Measurements from ENCODE around the gene CSTF2T.
A peak's percentile ranks its signal among the peaks of the same experiment; 100 is the strongest.
"Not testable (repeated sequence)": the region's sequence is repeated elsewhere in the genome, so short reads cannot be mapped to it uniquely, and the experiment has no call there.

The CSTF2T gene

GRCh38 chr10:51694086-51694768 lies 5.2 kb downstream of the CSTF2T start:
- Histone ChIP-seq H3K4me3 (ENCODE audit: low read depth, low read length) (no peak overlapping the region), H3K36me3 (ENCODE audit: control insufficient read depth in 2 of 2, insufficient read depth in 1 of 2, low read length in 2 of 2) (peaks cover 0 to 18% of the 10 kb centered on the region in 2 experiments; a peak in 1 of 3 replicates), H3K27ac (ENCODE audit: extremely low read depth, low read depth, low read length) (no peak overlapping the region), H3K9me3 (ENCODE audit: control insufficient read depth, insufficient read depth, low read depth, low read length) (no peaks in the 10 kb centered on the region), H3K4me1 (ENCODE audit: control insufficient read depth, insufficient read depth, low read length) (peaks cover 6% of the 10 kb centered on the region)
- CTCF ChIA-PET: no interaction called here
- no peak for TF ChIP-seq KLF16 (tag by site-specific recombination; IDR thresholded peaks at IDR 0.05)
- no peak for TF ChIP-seq REPIN1 (tag by site-specific recombination; IDR thresholded peaks at IDR 0.05; ENCODE audit: low read depth)
- no peak for TF ChIP-seq ZNF433 (tag by site-specific recombination; IDR thresholded peaks at IDR 0.05; ENCODE audit: low read depth)
- no peak for TF ChIP-seq ZBTB7A (tag by site-specific recombination; IDR thresholded peaks at IDR 0.05; ENCODE audit: low read depth)
- POLR2A ChIA-PET: no interaction called here

- POLR2A ChIA-PET: interaction anchor here (0.7 kb wide), 1 partner anchor 11 kb away, joined by 3 read pairs; no protein-coding TSS in a partner anchor
- H3K9me3 ChIP-seq (ENCODE audit: control insufficient read depth, insufficient read depth, low read depth, low read length): no peaks in the 10 kb centered on the region
- no peaks in the 10 kb centered on the region for H3K4me1 ChIP-seq (ENCODE audit: control insufficient read depth, insufficient read depth, low read length)
- no peak overlapping the region for H3K27ac ChIP-seq (ENCODE audit: extremely low read depth, low read depth, low read length)
- no peaks in the 10 kb centered on the region for H3K36me3 ChIP-seq (ENCODE audit: control insufficient read depth in 2 of 2, insufficient read depth in 1 of 2, low read length in 2 of 2)
- CTCF ChIA-PET: no interaction called here
- no peak overlapping the region for H3K4me3 ChIP-seq (ENCODE audit: low read depth, low read length)
- TF ChIP-seq, protein P1, sequence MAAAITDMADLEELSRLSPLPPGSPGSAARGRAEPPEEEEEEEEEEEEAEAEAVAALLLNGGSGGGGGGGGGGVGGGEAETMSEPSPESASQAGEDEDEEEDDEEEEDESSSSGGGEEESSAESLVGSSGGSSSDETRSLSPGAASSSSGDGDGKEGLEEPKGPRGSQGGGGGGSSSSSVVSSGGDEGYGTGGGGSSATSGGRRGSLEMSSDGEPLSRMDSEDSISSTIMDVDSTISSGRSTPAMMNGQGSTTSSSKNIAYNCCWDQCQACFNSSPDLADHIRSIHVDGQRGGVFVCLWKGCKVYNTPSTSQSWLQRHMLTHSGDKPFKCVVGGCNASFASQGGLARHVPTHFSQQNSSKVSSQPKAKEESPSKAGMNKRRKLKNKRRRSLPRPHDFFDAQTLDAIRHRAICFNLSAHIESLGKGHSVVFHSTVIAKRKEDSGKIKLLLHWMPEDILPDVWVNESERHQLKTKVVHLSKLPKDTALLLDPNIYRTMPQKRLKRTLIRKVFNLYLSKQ (tag by site-specific recombination; IDR thresholded peaks at IDR 0.05; ENCODE audit: borderline replicate concordance): no peak
- TF ChIP-seq KLF7 (tag by site-specific recombination; IDR thresholded peaks at IDR 0.05; ENCODE audit: borderline replicate concordance) (no peak), ZNF544 (tag by site-specific recombination; IDR thresholded peaks at IDR 0.05) (no peak)
Measured at GRCh38 chr10:51691135-51691534, 8.3 kb downstream of the CSTF2T start.

GRCh38 chr10:51689536-51689935 lies 9.9 kb downstream of the CSTF2T start:
- Histone ChIP-seq H3K4me1 (ENCODE audit: control insufficient read depth, insufficient read depth, low read length) (no peaks in the 10 kb centered on the region), H3K36me3 (ENCODE audit: control insufficient read depth in 2 of 2, insufficient read depth in 1 of 2, low read length in 2 of 2) (no peaks in the 10 kb centered on the region), H3K27ac (ENCODE audit: extremely low read depth, low read depth, low read length) (no peak overlapping the region), H3K4me3 (ENCODE audit: low read depth, low read length) (no peak overlapping the region), H3K9me3 (ENCODE audit: control insufficient read depth, insufficient read depth, low read depth, low read length) (no peaks in the 10 kb centered on the region)
- CTCF ChIA-PET: no interaction called here
- no peak for TF ChIP-seq ZNF658 (tag by site-specific recombination; IDR thresholded peaks at IDR 0.05)
- TF ChIP-seq ZNF133 (tag by site-specific recombination; IDR thresholded peaks at IDR 0.05): 0 out of 2 replicates have a peak, but pooled peaks have one; percentile 21
- POLR2A ChIA-PET: no interaction called here

DNA sequence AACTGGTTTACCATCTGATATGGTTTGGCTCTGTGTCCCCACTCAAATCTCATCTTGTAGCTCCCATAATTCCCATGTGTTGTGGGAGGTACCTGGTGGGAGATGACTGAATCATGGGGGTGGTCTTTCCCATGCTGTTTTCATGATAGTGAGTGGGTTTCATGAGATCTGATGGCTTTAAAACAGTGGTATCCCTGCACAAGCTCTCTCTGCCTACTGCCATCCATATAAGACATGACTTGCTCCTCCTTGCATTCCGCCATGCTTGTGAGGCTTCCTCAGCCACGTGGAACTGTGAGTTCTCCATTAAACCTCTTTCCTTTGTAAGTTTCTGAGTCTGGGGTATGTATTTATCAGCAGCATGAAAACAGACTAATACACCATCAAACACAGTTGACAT lies 10.6 kb downstream of the CSTF2T start:
- H3K4me3 ChIP-seq (ENCODE audit: low read depth, low read length); H3K27ac ChIP-seq (ENCODE audit: extremely low read depth, low read depth, low read length); H3K9me3 ChIP-seq (ENCODE audit: control insufficient read depth, insufficient read depth, low read depth, low read length); POLR2A ChIA-PET; CTCF ChIA-PET; H3K4me1 ChIP-seq (ENCODE audit: control insufficient read depth, insufficient read depth, low read length); H3K36me3 ChIP-seq (ENCODE audit: control insufficient read depth in 2 of 2, insufficient read depth in 1 of 2, low read length in 2 of 2): not testable (repeated sequence)

DNA sequence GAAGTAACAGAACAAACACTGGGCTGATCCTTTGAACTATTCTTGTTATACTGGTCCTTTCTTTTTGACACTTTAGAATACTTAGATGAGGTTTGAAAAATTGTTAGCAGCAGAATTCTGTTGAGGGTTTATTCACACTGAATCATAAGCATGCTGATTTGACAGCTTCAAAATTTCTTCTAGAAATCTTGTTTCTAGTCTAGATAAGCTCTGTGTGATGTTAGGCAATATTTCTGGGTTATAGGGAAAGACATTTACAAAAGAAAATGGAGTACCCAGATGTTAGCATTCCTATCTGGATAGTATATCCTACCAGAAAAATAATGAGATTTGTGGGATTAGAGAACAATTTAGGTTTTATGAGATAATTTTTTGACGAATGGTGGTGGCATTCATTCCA lies 12.1 kb downstream of the CSTF2T start:
- no peaks in the 10 kb centered on the region for H3K36me3 ChIP-seq (ENCODE audit: control insufficient read depth in 2 of 2, insufficient read depth in 1 of 2, low read length in 2 of 2)
- no peak overlapping the region for H3K4me3 ChIP-seq (ENCODE audit: low read depth, low read length)
- POLR2A ChIA-PET: no interaction called here
- H3K9me3 ChIP-seq (ENCODE audit: control insufficient read depth, insufficient read depth, low read depth, low read length): no peaks in the 10 kb centered on the region
- H3K27ac ChIP-seq (ENCODE audit: extremely low read depth, low read depth, low read length): no peak overlapping the region
- CTCF ChIA-PET: no interaction called here
- TF ChIP-seq ZNF23 (tag by site-specific recombination; IDR thresholded peaks at IDR 0.05; ENCODE audit: borderline replicate concordance) (no peak), SP3 (tag by site-specific recombination; IDR thresholded peaks at IDR 0.05) (no peak), ZNF24 (tag by site-specific recombination; IDR thresholded peaks at IDR 0.05) (no peak)
- 0 out of 2 replicates have a peak, but pooled peaks cover 2% of the 10 kb centered on the region for H3K4me1 ChIP-seq (ENCODE audit: control insufficient read depth, insufficient read depth, low read length)
